DMS114 treated with DMSO at 0.1 percent for 48 hours (cell line): Measurements from ENCODE around the gene WDFY4.

Source experiments
- DNase-seq: peaks from one replicate; lab custom pipeline; 2025; ENCODE audit not compliant: unreplicated experiment; lab: John Stamatoyannopoulos, UW

Gene WDFY4

DNA sequence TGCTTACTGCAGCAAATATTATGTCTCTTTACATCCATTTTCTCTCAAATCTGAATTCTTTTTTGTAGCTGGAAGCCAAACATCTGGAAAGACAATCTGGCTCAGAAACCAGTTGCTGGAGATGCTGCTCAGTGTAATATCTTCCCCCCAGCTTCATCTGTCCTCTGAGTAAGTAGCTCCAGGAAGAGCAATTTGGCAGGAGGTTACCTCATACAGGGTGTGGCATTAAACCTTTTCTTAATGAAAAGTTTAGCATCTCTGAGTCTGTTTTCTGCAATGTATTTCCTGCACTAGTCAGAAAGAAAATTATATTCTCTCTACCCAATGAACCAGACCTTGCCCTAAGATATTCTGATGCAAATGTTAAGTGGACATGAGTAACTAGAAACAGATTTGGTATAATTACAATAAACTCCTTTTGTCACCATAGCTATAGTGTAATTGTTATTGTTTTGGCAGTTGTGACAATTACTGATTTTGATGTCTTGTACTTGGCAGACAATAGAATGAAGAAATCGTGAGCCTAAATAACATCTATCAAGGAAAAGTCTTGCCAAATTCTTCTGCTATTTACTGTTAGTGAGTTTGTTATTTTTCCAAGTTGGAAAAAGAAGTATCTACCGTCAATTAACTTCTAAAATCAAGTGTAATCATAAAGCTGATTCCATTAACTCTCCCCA lies 123.3 kb downstream of the WDFY4 start:
- DNase-seq: no peak

GRCh38 chr10:48809261-48809660 lies 124.6 kb downstream of the WDFY4 start:
- DNase-seq: no peak

DNA sequence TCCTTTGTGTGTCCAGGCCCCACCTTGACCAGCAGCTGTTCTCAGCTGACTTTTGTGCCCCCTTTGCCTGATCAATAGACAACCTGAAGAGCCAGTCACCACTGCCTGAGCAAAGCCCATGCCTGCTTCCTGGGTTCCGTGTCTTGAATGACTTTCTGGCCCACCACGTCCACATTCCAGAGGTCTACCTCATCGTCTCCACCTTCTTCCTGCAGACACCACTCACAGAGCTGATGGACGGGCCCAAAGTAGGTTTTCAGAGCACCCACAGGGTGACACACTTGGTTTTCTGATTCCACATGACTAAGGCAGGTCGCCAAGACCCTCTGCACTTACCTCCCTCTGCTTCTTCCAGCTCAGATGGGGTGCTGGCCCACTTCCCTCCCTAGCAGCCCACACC lies 126.8 kb downstream of the WDFY4 start:
- DNase-seq: no peak

DNA sequence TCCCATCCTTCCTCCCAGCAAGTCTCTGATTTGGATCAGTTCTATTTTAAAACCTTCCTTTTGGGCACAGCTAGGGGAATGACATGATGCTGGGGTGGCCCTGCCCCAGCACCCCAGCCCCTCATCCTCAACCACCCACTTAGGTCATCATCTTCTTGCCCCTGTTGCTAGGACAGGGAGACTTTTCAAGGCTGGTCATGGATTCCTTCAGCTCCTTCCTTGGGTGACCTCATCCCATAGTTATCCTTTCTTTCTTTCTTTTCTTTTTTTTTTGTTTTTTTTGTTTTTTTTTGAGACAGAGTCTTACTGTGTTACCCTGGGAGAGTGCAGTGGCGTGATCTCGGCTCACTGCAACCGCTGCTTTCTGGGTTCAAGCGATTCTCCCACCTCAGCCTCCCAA lies 127.2 kb downstream of the WDFY4 start:
- DNase-seq: no peak

GRCh38 chr10:48813291-48813690 lies 128.6 kb downstream of the WDFY4 start:
- no peak for DNase-seq

DNA sequence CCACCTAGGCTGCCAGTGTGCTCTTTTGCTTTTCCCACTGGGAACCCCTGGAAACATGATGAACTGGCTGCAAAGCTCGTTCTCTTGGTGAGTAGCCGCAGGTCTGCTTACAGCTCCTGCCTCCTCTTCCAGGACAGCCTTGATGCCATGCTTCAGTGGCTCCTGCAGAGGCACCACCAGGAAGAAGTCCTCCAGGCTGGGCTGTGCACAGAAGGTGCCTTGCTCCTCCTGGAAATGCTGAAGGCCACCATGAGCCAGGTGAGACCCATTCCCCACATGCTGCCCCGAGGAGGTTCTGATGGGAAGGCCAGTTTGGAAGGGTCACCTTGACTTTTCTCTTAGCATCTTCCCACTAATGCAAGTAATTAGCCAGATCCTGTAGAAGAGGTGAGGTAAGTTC lies 129.2 kb downstream of the WDFY4 start:
- no peak for DNase-seq

DNA sequence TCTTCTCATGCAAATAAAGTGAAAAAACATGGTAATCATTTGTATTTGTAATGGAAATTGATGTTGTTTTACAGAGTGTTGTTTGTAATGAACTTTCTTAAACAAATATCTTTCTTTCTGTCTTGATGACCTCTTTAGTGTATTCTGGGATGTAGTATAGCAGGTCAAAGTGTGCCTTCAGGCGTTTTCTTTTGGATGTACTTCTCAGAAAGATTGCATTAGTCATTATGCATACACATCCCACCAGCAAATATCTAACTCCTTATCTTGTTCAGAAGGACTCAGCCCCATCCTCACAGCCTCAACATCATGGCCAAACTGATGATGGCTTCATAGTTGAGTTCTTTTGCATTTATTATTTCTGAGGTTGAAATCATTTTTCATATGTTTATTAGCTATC lies 130.3 kb downstream of the WDFY4 start:
- no peak for DNase-seq

DNA sequence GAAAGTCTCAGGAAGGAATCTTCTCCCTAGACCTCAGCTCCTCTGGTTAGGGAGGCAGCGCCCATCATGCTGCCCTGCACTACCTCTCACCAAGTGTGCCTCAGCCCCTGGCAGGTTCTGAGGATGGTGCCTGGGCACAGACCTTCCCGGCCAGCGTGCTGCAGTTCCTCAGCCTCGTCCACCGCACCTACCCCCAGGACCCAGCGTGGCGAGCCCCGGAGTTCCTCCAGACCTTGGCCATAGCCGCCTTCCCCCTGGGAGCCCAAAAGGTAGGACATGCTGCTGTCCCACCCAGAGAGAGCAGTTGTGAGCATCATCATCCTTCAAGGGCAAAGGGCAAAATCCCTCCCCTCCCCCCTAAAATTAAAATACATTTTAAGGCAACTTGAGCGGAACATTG lies 132.5 kb downstream of the WDFY4 start:
- DNase-seq: no peak

- DNase-seq: no peak
Measured at GRCh38 chr10:48818081-48818480, 133.4 kb downstream of the WDFY4 start.

DNA sequence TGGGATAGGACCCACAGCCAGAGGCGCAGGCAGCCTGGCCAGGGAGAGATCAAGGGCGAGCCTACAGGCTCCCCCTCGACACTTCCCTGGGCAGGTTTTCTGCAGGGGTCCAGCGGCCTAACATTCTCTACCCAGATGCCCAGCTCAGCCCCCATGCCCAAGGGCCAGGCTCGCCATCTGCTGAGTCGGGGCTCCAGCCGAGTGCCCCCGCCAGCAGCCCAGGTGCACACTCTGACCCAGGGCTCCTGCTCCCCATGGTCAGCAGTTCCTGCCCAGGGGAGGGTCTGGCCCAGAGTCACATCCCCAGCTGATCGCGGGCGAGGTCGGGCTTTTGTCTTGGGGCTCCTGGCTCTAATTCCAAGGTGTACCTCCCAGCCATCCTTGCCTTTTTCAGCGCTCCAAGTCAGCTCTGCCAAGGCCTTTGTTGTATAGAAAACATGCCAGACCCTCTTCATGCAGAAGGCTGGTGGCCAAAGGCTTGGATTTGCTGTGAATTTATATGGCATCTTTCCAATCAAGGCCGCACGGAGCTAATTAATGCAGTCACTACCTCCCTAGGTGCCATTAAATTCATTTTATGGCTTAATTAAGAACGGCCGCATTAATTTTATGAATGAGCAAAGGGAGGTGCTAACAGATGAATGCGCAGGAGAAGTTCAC lies 134.3 kb downstream of the WDFY4 start:
- no peak for DNase-seq

- DNase-seq: no peak
Measured at GRCh38 chr10:48819783-48820182, 135.1 kb downstream of the WDFY4 start.

DNA sequence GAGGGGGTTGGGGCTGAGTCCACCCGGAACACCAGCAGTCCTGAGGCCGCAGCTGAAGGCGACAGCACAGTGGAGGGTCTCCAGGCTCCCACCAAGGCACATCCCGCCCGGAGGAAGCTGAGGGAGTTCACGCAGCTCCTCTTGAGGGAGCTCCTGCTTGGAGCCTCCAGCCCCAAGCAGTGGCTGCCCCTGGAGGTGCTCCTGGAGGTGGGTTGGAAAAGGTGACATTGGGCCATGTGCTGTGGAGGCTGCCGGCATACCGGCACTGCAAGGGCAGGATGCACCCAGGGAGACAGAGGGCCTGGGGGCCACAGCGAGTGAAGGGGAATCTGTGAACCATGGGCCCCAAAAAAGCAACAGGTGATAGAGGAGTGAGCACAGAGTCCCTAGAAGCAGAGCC lies 135.6 kb downstream of the WDFY4 start:
- DNase-seq: no peak

DNA sequence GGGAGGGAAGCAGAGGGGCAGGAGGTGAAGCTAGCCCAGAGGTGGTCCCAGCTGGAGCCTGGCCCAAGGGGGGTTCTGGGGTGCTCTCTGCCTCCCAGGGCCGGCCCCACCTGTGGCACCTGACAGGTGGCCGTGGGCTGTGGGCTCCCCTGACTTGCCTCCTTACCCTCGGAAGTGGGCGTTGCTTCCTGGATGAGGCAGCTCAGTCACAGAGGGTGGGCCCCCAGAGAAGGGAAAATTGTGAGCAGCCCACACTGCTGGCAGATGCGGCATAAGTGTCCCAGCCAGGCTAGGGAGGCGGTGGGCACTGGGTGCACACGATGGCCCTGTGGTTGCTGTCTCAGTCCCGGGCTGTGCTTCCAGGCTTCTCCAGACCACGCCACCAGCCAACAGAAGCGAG lies 136.0 kb downstream of the WDFY4 start:
- no peak for DNase-seq

- DNase-seq: no peak
Measured at GRCh38 chr10:48821111-48821510, 136.4 kb downstream of the WDFY4 start.

GRCh38 chr10:48821692-48822091 lies 137.0 kb downstream of the WDFY4 start:
- DNase-seq: no peak

- no peak for DNase-seq
Measured at GRCh38 chr10:48833674-48834073, 149.0 kb downstream of the WDFY4 start.

GRCh38 chr10:48834189-48834965 lies 149.7 kb downstream of the WDFY4 start:
- DNase-seq: no peak

GRCh38 chr10:48835781-48836180 lies 151.1 kb downstream of the WDFY4 start:
- no peak for DNase-seq

GRCh38 chr10:48836605-48837004 lies 151.9 kb downstream of the WDFY4 start:
- DNase-seq: no peak

DNA sequence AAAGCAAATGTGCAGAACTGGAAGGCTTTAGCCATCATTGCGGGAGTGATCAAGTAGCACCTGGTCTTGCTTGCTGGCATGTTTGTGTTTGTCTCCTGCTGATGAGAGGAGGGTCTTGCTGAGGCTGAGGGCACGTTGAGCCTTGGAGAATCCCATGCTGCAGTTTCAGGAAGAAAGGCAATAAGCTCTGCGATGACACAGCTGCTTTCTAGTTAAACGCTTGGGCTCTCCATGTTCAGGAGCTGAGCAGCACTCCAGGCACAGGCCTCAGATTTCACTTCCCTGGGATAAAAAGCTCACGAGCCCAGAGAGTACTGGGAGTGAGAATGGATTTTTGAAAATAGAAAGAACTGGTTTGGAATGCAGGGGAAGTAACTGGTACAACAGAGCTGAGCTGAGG lies 154.2 kb downstream of the WDFY4 start:
- no peak for DNase-seq

- no peak for DNase-seq
Measured at GRCh38 chr10:48839809-48840679, 155.4 kb downstream of the WDFY4 start.
